K562 (cell line): ENCODE data around the gene TRIM62. TPM values are rescaled to one million over a fixed set of nuclear protein-coding genes. Genes with fewer than 3 reads are reported as not detected.

ENCODE experiments used
- CCNT2 ChIP-seq: IDR thresholded peaks from 2 replicates; pipeline ENCODE4 v1.6.1; 2011; ENCODE audit warnings: borderline replicate concordance, low read depth, mild to moderate bottlenecking, moderate library complexity, mixed read lengths, low read length; ENCODE audit not compliant: insufficient read length; ENCODE audit errors: extremely low read depth
- ESRRA ChIP-seq: fragments of 450-650 bp; IDR thresholded peaks from 2 replicates; pipeline ENCODE4 v1.6.1; 2014; ENCODE audit warnings: low read depth, mild to moderate bottlenecking, moderate library complexity, borderline replicate concordance
- FOXA3 ChIP-seq, 2 experiments: fragments of 450-650 bp in 1 of 2; sonication (generic) in 1 of 2; formaldehyde crosslinking; IDR thresholded peaks in 1 of 2; conservative IDR thresholded peaks in 1 of 2; 2 replicates each; pipeline versions ENCODE4 v1.4.0 to v1.8.0; 2020 to 2022; ENCODE audit warnings: mild to moderate bottlenecking in 2 of 2, missing genetic modification reagents in 1 of 2
- GTF2E2 ChIP-seq: fragments of 200-800 bp; sonication (Bioruptor generic); IDR thresholded peaks from 2 replicates; pipeline ENCODE4 v1.6.1; 2016; ENCODE audit warnings: missing genetic modification characterization, missing compliant biosample characterization
- HMGN3 ChIP-seq: IDR thresholded peaks from 2 replicates; pipeline ENCODE4 v1.6.1; 2011; ENCODE audit warnings: borderline replicate concordance, low read depth, mild to moderate bottlenecking, mixed read lengths, low read length; ENCODE audit not compliant: insufficient read length; ENCODE audit errors: extremely low read depth
- PCBP1 ChIP-seq: fragments of 200-400 bp; formaldehyde crosslinking; IDR thresholded peaks from 2 replicates; pipeline ENCODE4 v1.6.1; 2018; ENCODE audit warnings: mild to moderate bottlenecking, low read depth, low read length; ENCODE audit not compliant: poor library complexity, severe bottlenecking
- PHF21A ChIP-seq: fragments of 450-650 bp; IDR thresholded peaks from 2 replicates; pipeline ENCODE4 v1.6.1; 2017; ENCODE audit warnings: low read depth, borderline replicate concordance
- POLR2A ChIP-seq: fragments of 450-650 bp; conservative IDR thresholded peaks from 2 replicates; pipeline ENCODE4 v1.6.1; 2016
- RBM17 ChIP-seq: fragments of 200-400 bp; formaldehyde crosslinking; IDR thresholded peaks from 2 replicates; pipeline ENCODE4 v1.6.1; 2017; ENCODE audit warnings: low read depth, mild to moderate bottlenecking, low read length, borderline replicate concordance
- SIN3A ChIP-seq, 2 experiments: fragments of 150-350 bp in 1 of 2; IDR thresholded peaks; 2 replicates each; pipeline ENCODE4 v1.6.1; 2011 to 2016; ENCODE audit warnings: borderline replicate concordance in 2 of 2, low read depth in 2 of 2, low read length in 2 of 2, mild to moderate bottlenecking in 2 of 2, moderate library complexity in 2 of 2; ENCODE audit not compliant: control insufficient read depth in 1 of 2
- ZNF124 ChIP-seq: sonication (generic); formaldehyde crosslinking; IDR thresholded peaks from 2 replicates; pipeline ENCODE4 v1.8.1; 2022; ENCODE audit warnings: missing genetic modification reagents
- polyA plus RNA-seq, 8 experiments: library from polyadenylated mRNA; depleted of rRNA in 4 of 8; stranded (reverse) in 5 of 8; unstranded in 3 of 8; fragments of >200 nt; fragmentation: Nextera tagmentation in 2 of 8; fragmentation: Illumina TruSeq in 1 of 8; extraction: Ambion mirVana in 2 of 8; extraction: Trizol in 1 of 8; gene quantifications; 2 replicates each; pipeline versions ENCODE4 v1.2.1 to v1.2.3, GENCODE V29; 2011 to 2014; ENCODE audit warnings: inconsistent platforms in 1 of 8, missing spikeins in 1 of 8
- total RNA-seq, 7 experiments: library from RNA; depleted of rRNA in 6 of 7; stranded (reverse); fragments of >200 nt in 6 of 7; fragmentation: Illumina TruSeq in 2 of 7; extraction: Trizol in 2 of 7; gene quantifications; 2 replicates each; pipeline versions ENCODE4 v1.2.1 to v1.2.3, GENCODE V29; 2011 to 2021; ENCODE audit warnings: low replicate concordance in 1 of 7
- TF ChIP-seq, protein P1 (sequence below): fragments of 450-650 bp; formaldehyde crosslinking; IDR thresholded peaks from 2 replicates; pipeline ENCODE4 v1.4.0; 2020; ENCODE audit warnings: mild to moderate bottlenecking, moderate library complexity
- TF ChIP-seq, protein P2 (sequence below): fragments of 250-450 bp; sonication (Bioruptor Pico); IDR thresholded peaks from 2 replicates; pipeline ENCODE4 v1.5.0; 2021; ENCODE audit warnings: mild to moderate bottlenecking, moderate library complexity

The TRIM62 gene
- total and polyA plus RNA-seq, 9 of the 15 experiments (the other 6 are each of a cell fraction or from before 2014, with no cell fraction given), result 0.18 to 2.3 (median 0.52) TPM

DNA sequence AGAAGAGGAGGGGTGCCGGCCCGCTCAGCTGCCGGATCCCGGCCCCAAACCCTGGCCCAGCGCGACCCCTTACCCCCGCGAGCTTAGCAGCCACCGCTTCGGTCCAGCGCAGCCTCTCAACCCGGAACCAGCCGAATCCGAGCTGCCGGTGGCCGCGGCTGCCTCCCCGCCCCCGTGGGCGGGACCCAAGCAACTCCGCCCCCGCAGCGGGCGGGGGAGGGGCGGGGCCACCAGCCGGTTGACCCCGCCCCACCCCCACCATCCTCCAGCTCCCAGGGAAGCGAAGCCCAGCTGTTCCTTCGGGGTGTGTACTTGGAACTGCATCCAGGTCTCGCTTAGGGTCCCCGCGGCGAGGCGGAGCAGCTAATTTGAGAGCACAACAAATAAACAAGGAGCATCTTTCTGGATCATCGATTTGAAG lies at the start of gene TRIM62 (continued):
- TF ChIP-seq, protein P1, sequence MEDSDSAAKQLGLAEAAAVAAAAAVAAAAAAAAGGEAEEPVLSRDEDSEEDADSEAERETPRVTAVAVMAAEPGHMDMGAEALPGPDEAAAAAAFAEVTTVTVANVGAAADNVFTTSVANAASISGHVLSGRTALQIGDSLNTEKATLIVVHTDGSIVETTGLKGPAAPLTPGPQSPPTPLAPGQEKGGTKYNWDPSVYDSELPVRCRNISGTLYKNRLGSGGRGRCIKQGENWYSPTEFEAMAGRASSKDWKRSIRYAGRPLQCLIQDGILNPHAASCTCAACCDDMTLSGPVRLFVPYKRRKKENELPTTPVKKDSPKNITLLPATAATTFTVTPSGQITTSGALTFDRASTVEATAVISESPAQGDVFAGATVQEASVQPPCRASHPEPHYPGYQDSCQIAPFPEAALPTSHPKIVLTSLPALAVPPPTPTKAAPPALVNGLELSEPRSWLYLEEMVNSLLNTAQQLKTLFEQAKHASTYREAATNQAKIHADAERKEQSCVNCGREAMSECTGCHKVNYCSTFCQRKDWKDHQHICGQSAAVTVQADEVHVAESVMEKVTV, result no peak
- peak; percentile 92 for TF ChIP-seq PCBP1
- no peak for TF ChIP-seq PHF21A
- TF ChIP-seq ESRRA, result 0 out of 2 replicates have a peak, but pooled peaks have one; percentile 15
- TF ChIP-seq, protein P2, sequence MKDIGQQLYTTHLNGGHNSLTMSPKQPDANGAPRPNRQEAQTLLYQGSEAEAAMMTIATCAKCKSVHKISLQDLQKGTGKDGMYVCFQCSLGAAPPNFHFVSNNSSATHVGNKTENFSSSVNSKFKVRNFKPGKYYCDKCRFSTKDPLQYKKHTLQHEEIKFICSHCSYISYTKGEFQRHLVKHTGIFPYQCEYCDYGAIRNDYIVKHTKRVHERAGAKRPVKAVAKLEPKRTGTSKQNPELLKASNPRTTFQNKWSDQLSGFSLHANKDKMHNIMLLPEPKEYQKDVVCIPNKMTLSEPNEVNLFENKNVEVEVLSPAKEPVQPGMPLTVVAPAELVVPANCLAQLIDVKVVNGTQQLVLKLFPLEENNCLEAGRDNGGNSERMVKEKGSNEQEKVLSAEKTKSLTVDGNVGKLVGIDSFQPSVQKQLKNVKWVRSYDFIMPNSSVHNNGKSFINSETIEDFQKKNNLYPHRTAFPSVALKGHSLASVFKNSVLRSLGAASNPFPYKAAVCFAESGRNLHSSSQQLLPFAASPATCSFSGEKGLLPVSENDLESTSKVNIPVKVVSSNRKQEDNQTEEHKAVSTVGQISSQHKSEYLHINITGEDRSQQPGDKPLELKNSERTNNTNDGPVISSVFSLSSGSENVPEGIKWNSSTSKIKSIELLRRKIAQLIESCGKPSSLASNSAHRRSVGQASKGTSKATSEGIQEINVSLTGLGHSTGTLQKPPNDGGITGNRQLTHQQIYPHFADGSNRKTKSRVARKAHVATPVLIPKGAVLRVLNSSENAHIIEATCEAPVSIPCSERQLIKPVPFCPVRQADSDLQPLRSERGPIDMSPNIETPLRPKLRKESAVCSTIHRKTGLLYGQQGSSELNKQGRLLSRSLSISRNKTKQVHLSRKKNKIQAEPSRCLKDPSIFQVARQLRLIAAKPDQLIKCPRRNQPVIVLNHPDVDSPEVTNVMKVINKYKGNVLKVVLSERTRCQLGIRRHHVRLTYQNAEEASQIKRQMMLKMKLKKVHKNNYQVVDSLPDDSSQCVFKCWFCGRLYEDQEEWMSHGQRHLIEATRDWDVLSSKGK, result no peak
- peak; percentile 94 for TF ChIP-seq HMGN3
- TF ChIP-seq POLR2A, result 0 out of 2 replicates have a peak, but pooled peaks have one; percentile 50
- no peak for TF ChIP-seq RBM17
- 0 out of 4 replicates have a peak, but pooled peaks of 1 of the 2 experiments have one; percentile 29 for TF ChIP-seq FOXA3 (CRISPR knock-in tag; conservative IDR thresholded peaks at IDR 0.05 in 1 of 2, IDR thresholded peaks at IDR 0.05 in 1 of 2)
- TF ChIP-seq GTF2E2 (tag), result no peak
- no peak for TF ChIP-seq ZNF124
- TF ChIP-seq SIN3A (IDR thresholded peaks at IDR 0.05; ENCODE audit: borderline replicate concordance in 2 of 2, control insufficient read depth in 1 of 2, low read depth in 2 of 2, low read length in 2 of 2), result peak; percentile 71 to 84; a peak in 2 of 4 replicates
- peak; percentile 92 for TF ChIP-seq CCNT2
